ENCODE data around the gene UBE2D3.

DNA sequence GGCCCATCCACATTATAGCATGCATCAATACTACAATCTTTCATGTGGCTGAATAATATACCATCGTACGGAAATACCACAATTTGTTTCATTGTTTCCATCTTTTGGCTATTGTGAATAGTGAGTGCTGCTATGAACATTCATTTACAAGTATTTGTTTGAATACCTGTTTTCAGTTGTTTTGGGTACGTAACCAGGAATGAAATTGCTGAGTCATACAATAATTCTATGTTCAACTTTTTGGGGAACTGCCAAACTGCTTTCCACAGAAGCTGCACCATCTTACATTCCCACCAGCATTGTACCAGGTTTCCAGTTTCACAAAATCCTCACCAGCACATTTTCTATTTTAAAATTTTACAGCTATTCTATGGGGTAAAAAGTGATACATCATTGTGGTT is 38.0 kb downstream of the UBE2D3 start:
- TF ChIP-seq YY1 (IDR thresholded peaks at IDR 0.05; ENCODE audit: insufficient read depth, insufficient read length) (no peak), ZNF274 (IDR thresholded peaks at IDR 0.05; ENCODE audit: low read depth, low read length) (no peak), SUZ12 (IDR thresholded peaks at IDR 0.05; ENCODE audit: extremely low read depth, insufficient read depth, insufficient read length) (no peak)

Measured in NT2/D1 (cell line).